ENCODE data around the gene MYO5B. TPM values are rescaled to one million over a fixed set of nuclear protein-coding genes. Genes with fewer than 3 reads are reported as not detected.

The MYO5B gene
- total and polyA plus RNA-seq, 2 of the 4 experiments (the other 2 are of a cell fraction) = 0.24 to 0.54 TPM

- H3K27me3 ChIP-seq (ENCODE audit: control insufficient read depth, insufficient read depth, low read length) = peaks cover 3% of the 10 kb centered on the region; the same call in 1 of the 2 replicates
- in situ Hi-C loops (cut with MboI; ENCODE audit: low sequenced_read_pairs) = no loop called here
- DNase-seq = no peak
- dilution Hi-C loops (cut with HindIII; ENCODE audit: low sequenced_read_pairs, unreplicated experiment) = no loop called here
- no peak overlapping the region for H3K4ac ChIP-seq (ENCODE audit: low read depth, low read length)
- H2AFZ ChIP-seq (replicated peaks; ENCODE audit: low read length, poor library complexity) = no peak overlapping the region
- H3K79me1 ChIP-seq (ENCODE audit: low read depth in 1 of 2, low read length in 2 of 2) = no peaks in the 10 kb centered on the region
- H3K23ac ChIP-seq (ENCODE audit: low read depth, low read length) = no peak overlapping the region
- no peaks in the 10 kb centered on the region for H3K36me3 ChIP-seq (ENCODE audit: control insufficient read depth, insufficient read depth, low read length)
- no peak overlapping the region for H3K4me2 ChIP-seq (ENCODE audit: low read depth, low read length)
- ChIA-PET CTCF (no interaction called here), POLR2A (ENCODE audit: unreplicated experiment) (no interaction called here)
- intact Hi-C loops (cut with micrococcal nuclease) = no loop called here
- H3K9me3 ChIP-seq (ENCODE audit: control insufficient read depth, insufficient read depth, low read length) = no peaks in the 10 kb centered on the region
- BruUV-seq (replicated peaks) = no TSS peak
- no peak overlapping the region for H3K4me3 ChIP-seq (ENCODE audit: insufficient read depth, low read depth, low read length)
- H2AK9ac ChIP-seq (replicated peaks; ENCODE audit: low read depth, low read length, poor library complexity) = no peak overlapping the region
- H3K4me1 ChIP-seq (ENCODE audit: control insufficient read depth, insufficient read depth, low read length) = no peaks in the 10 kb centered on the region
- no peak overlapping the region for H2BK120ac ChIP-seq (ENCODE audit: low read depth, low read length)
- no peak overlapping the region for H3K27ac ChIP-seq (ENCODE audit: insufficient read depth, low read length)
- no peak overlapping the region for H2BK20ac ChIP-seq (ENCODE audit: low read depth, low read length)
- no peaks in the 10 kb centered on the region for H4K20me1 ChIP-seq (ENCODE audit: insufficient read depth, low read length)
- H2BK5ac ChIP-seq (ENCODE audit: low read depth, low read length, poor library complexity, severe bottlenecking) = no peak overlapping the region
- no peak overlapping the region for H2BK15ac ChIP-seq (ENCODE audit: low read depth, low read length)
- H3K9ac ChIP-seq (ENCODE audit: low read depth, low read length) = no peak overlapping the region
- no peak overlapping the region for H4K91ac ChIP-seq (ENCODE audit: insufficient read depth, low read depth, low read length)
- no peak overlapping the region for H3K18ac ChIP-seq (ENCODE audit: low read depth, low read length)
- no peak overlapping the region for H3K14ac ChIP-seq (replicated peaks; ENCODE audit: low read depth, low read length)
- ATAC-seq (ENCODE audit: low read depth) = no peak
- H4K8ac ChIP-seq (ENCODE audit: low read depth in 2 of 2, low read length in 2 of 2) = no peak overlapping the region
- no peak overlapping the region for H3K56ac ChIP-seq (ENCODE audit: extremely low read depth, insufficient read depth, low read length)
- no peak overlapping the region for H4K5ac ChIP-seq (ENCODE audit: low read depth, low read length)
- H2AK5ac ChIP-seq (ENCODE audit: low read depth, low read length) = no peak overlapping the region
- TF ChIP-seq CTCF (conservative IDR thresholded peaks at IDR 0.05; ENCODE audit: low read depth, low read length) (no peak), POLR2A (IDR thresholded peaks at IDR 0.05; ENCODE audit: low read depth, low read length) (no peak), RFX5 (IDR thresholded peaks at IDR 0.05; ENCODE audit: low read depth, low read length) (no peak), MXI1 (IDR thresholded peaks at IDR 0.05; ENCODE audit: borderline replicate concordance, low read depth, low read length) (no peak), CEBPB (IDR thresholded peaks at IDR 0.05; ENCODE audit: low read depth, low read length) (no peak), RCOR1 (IDR thresholded peaks at IDR 0.05; ENCODE audit: insufficient replicate concordance, low read length) (no peak), CHD1 (IDR thresholded peaks at IDR 0.05; ENCODE audit: low read depth, low read length) (no peak), FOS (IDR thresholded peaks at IDR 0.05; ENCODE audit: low read depth, low read length) (no peak), SMC3 (IDR thresholded peaks at IDR 0.05; ENCODE audit: low read depth, low read length) (no peak), MAFK (IDR thresholded peaks at IDR 0.05; ENCODE audit: low read depth, low read length) (no peak), RAD21 (IDR thresholded peaks at IDR 0.05; ENCODE audit: low read length) (no peak), USF2 (IDR thresholded peaks at IDR 0.05; ENCODE audit: low read depth, low read length) (no peak), NFE2L2 (IDR thresholded peaks at IDR 0.05; ENCODE audit: low read depth, low read length) (no peak)
- no peaks in the 10 kb centered on the region for H3K9me1 ChIP-seq (ENCODE audit: insufficient read depth, low read length)
- WGBS, 2 experiments (ENCODE audit: extremely low coverage in 2 of 2, insufficient read length in 1 of 2) = no CpG with 5 or more reads among the region's 5 CpGs
Measured at GRCh38 chr18:49899657-49900330, 295.2 kb downstream of the MYO5B start.

All from IMR-90 (cell line).